ENCODE measurements around the gene EPHB4.
A peak's percentile ranks its signal among the peaks of the same experiment; 100 is the strongest.

EPHB4 gene

GRCh38 chr7:100802951-100803350 lies 24.4 kb downstream of the EPHB4 start:
- H3K79me1 ChIP-seq (ENCODE audit: low read length), result peaks cover 19% of the 10 kb centered on the region
- no peak overlapping the region for H2AFZ ChIP-seq (ENCODE audit: insufficient read depth, low read length, poor library complexity)
- H3K36me3 ChIP-seq (ENCODE audit: control insufficient read depth in 1 of 2, insufficient read depth in 2 of 2, low read length in 2 of 2), result peaks cover 50 to 53% of the 10 kb centered on the region in 2 experiments
- H4K8ac ChIP-seq (ENCODE audit: low read depth, low read length), result no peak overlapping the region
- peaks cover 36 to 43% of the 10 kb centered on the region in 2 experiments for H3K4me1 ChIP-seq (ENCODE audit: control insufficient read depth in 1 of 2, insufficient read depth in 2 of 2, low read length in 2 of 2)
- H2BK12ac ChIP-seq (ENCODE audit: low read length), result peak overlapping the region; percentile 51
- H3K14ac ChIP-seq (ENCODE audit: low read length), result no peak overlapping the region
- H3K23ac ChIP-seq (ENCODE audit: low read length), result no peak overlapping the region
- H3K9ac ChIP-seq (ENCODE audit: low read length), result no peak overlapping the region
- H4K12ac ChIP-seq (ENCODE audit: low read depth, low read length), result no peak overlapping the region
- H3K4ac ChIP-seq (ENCODE audit: low read depth, low read length), result no peak overlapping the region
- no peak overlapping the region for H3K4me2 ChIP-seq (ENCODE audit: low read length)
- H3K4me3 ChIP-seq (ENCODE audit: low read depth, low read length), result no peak overlapping the region
- no peaks in the 10 kb centered on the region for H3K79me2 ChIP-seq (ENCODE audit: control insufficient read depth, insufficient read depth, low read length, poor library complexity)
- no peak overlapping the region for H2AK5ac ChIP-seq (ENCODE audit: low read length)
- peaks cover 2% of the 10 kb centered on the region for H3K9me3 ChIP-seq (ENCODE audit: insufficient read depth, low read depth, low read length)
- peak overlapping the region; percentile 47 for H2BK120ac ChIP-seq (ENCODE audit: insufficient read depth, low read length, poor library complexity)
- DNase-seq, result no peak
- H3K18ac ChIP-seq (ENCODE audit: low read length), result no peak overlapping the region
- H4K91ac ChIP-seq (ENCODE audit: low read depth, low read length), result peak overlapping the region; percentile 62
- WGBS (ENCODE audit: extremely low coverage, insufficient coverage, insufficient read length), result no CpG with 5 or more reads among the region's 4 CpGs
- H2BK5ac ChIP-seq (ENCODE audit: low read depth, low read length, poor library complexity), result peak overlapping the region; percentile 45
- no peaks in the 10 kb centered on the region for H3K27me3 ChIP-seq (ENCODE audit: insufficient read depth, low read length)
- H3K27ac ChIP-seq (ENCODE audit: low read depth, low read length), result peak overlapping the region; percentile 1

DNA sequence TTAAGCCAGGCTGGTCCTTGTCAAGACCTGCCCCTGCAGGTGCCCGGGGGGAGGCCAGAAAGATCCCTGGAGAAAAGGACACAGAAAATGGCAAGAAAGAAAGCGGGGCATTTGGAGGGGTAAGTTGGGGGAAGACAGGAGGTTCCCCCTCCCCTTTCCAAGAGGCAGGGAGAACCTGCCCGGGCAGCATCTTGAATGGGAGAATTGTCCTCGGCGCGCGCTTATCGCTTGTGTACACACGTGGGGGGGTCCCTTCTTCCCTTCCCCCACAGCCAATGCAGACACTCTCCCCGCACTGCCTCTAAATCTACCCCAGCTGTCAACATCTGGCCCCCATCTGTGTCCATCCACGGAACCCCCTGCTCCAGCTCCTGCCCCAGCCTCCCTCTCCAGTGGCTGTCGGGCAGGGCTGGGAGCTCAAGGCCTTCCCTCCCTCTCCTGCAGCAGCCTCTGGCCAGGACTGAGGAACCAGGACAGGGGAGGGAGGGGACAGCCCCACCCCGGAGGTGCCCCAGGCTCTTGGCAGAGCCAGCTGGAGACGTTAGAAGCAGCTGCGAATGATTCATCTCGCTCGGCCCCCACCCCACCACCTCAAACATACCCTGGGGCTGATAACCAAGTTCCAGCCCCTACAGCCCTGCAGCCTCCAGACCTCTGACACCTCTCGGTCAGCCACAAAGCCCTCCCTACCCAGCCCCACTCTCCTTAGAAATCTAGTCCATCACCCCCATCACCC lies 25.3 kb downstream of the EPHB4 start:
- peak overlapping the region; percentile 30 for H2AFZ ChIP-seq (ENCODE audit: insufficient read depth, low read length, poor library complexity)
- H2BK5ac ChIP-seq (ENCODE audit: low read depth, low read length, poor library complexity), result peak overlapping the region; percentile 79
- no peaks in the 10 kb centered on the region for H3K9me3 ChIP-seq (ENCODE audit: insufficient read depth, low read depth, low read length)
- H3K9ac ChIP-seq (ENCODE audit: low read length), result no peak overlapping the region
- peak overlapping the region; percentile 72 for H3K18ac ChIP-seq (ENCODE audit: low read length)
- peak overlapping the region; percentile 71 for H2AK5ac ChIP-seq (ENCODE audit: low read length)
- peaks cover 19% of the 10 kb centered on the region for H3K79me1 ChIP-seq (ENCODE audit: low read length)
- peak overlapping the region; percentile 62 for H2BK12ac ChIP-seq (ENCODE audit: low read length)
- H3K27ac ChIP-seq (ENCODE audit: low read depth, low read length), result peak overlapping the region; percentile 85
- no peaks in the 10 kb centered on the region for H3K27me3 ChIP-seq (ENCODE audit: insufficient read depth, low read length)
- peak overlapping the region; percentile 58 for H4K12ac ChIP-seq (ENCODE audit: low read depth, low read length)
- DNase-seq, result peak; percentile 96 to 98
- H3K4me3 ChIP-seq (ENCODE audit: low read depth, low read length), result no peak overlapping the region
- H3K23ac ChIP-seq (ENCODE audit: low read length), result no peak overlapping the region
- H4K8ac ChIP-seq (ENCODE audit: low read depth, low read length), result peak overlapping the region; percentile 79
- peak overlapping the region; percentile 77 for H4K91ac ChIP-seq (ENCODE audit: low read depth, low read length)
- peaks cover 41 to 44% of the 10 kb centered on the region in 2 experiments for H3K36me3 ChIP-seq (ENCODE audit: control insufficient read depth in 1 of 2, insufficient read depth in 2 of 2, low read length in 2 of 2)
- WGBS (ENCODE audit: extremely low coverage, insufficient coverage, insufficient read length), result no CpG with 5 or more reads among the region's 18 CpGs
- H3K79me2 ChIP-seq (ENCODE audit: control insufficient read depth, insufficient read depth, low read length, poor library complexity), result no peaks in the 10 kb centered on the region
- H2BK120ac ChIP-seq (ENCODE audit: insufficient read depth, low read length, poor library complexity), result peak overlapping the region; percentile 84
- H3K14ac ChIP-seq (ENCODE audit: low read length), result peak overlapping the region; percentile 90
- peak overlapping the region; percentile 43 for H3K4me2 ChIP-seq (ENCODE audit: low read length)
- peak overlapping the region; percentile 55 for H3K4ac ChIP-seq (ENCODE audit: low read depth, low read length)
- peaks cover 36 to 43% of the 10 kb centered on the region in 2 experiments for H3K4me1 ChIP-seq (ENCODE audit: control insufficient read depth in 1 of 2, insufficient read depth in 2 of 2, low read length in 2 of 2)

DNA sequence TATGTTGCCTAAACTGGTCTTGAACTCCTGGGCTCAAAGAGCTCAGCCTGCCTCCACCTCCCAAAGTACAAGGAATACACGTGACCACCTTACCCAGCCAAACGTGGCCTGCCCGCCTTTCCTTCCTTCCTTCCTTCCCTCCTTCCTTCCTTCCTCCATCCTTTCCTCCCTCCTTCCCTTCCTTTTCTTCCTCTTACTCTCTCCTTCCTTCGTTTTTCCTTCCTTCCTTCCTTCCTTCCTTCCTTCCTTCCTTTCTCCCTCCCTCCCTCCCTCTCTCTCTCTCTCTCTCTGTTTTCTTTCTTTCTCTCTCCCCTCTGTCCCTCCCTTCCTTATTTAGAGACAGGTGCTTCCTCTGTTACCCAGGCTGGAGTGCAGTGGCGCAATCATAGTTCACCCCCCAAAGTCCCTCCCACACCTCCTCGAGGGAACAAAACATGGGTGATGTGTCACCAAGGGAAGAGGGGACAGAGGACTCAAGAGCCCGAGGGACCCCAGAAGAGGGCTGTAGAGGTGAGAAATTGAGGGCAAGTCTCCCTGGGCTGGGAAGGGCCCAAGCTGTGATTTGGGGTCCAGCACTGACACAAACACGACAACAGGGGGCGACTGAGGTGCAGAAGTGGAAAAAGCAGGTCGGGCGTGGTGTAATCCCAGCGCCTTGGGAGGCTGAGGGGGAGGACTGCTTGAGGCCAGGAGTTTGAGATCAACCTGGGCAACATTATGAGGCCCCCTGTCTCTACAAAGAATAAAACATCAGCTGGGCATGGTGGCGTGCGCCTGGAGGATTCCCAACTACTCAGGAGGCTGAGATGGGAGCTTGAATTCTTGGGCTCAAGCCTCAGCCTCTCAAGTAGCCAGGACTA lies 28.1 kb downstream of the EPHB4 start:
- Histone ChIP-seq H2BK120ac (ENCODE audit: insufficient read depth, low read length, poor library complexity) (no peak overlapping the region), H3K9me3 (ENCODE audit: insufficient read depth, low read depth, low read length) (no peaks in the 10 kb centered on the region), H4K8ac (ENCODE audit: low read depth, low read length) (no peak overlapping the region), H3K36me3 (ENCODE audit: control insufficient read depth in 1 of 2, insufficient read depth in 2 of 2, low read length in 2 of 2) (peaks cover 13 to 17% of the 10 kb centered on the region in 2 experiments), H2BK12ac (ENCODE audit: low read length) (no peak overlapping the region), H3K14ac (ENCODE audit: low read length) (no peak overlapping the region), H3K9ac (ENCODE audit: low read length) (no peak overlapping the region), H3K18ac (ENCODE audit: low read length) (no peak overlapping the region), H3K4me2 (ENCODE audit: low read length) (no peak overlapping the region), H2AK5ac (ENCODE audit: low read length) (no peak overlapping the region), H2AFZ (ENCODE audit: insufficient read depth, low read length, poor library complexity) (no peak overlapping the region), H3K27me3 (ENCODE audit: insufficient read depth, low read length) (no peaks in the 10 kb centered on the region), H3K79me1 (ENCODE audit: low read length) (peaks cover 19% of the 10 kb centered on the region), H3K4ac (ENCODE audit: low read depth, low read length) (no peak overlapping the region), H3K4me1 (ENCODE audit: control insufficient read depth in 1 of 2, insufficient read depth in 2 of 2, low read length in 2 of 2) (peaks cover 34 to 35% of the 10 kb centered on the region in 2 experiments), H3K79me2 (ENCODE audit: control insufficient read depth, insufficient read depth, low read length, poor library complexity) (no peaks in the 10 kb centered on the region), H4K91ac (ENCODE audit: low read depth, low read length) (peak overlapping the region; percentile 55), H2BK5ac (ENCODE audit: low read depth, low read length, poor library complexity) (no peak overlapping the region), H3K27ac (ENCODE audit: low read depth, low read length) (no peak overlapping the region), H3K23ac (ENCODE audit: low read length) (no peak overlapping the region), H3K4me3 (ENCODE audit: low read depth, low read length) (no peak overlapping the region), H4K12ac (ENCODE audit: low read depth, low read length) (no peak overlapping the region)
- no CpG with 5 or more reads among the region's 14 CpGs for WGBS (ENCODE audit: extremely low coverage, insufficient coverage, insufficient read length)
- peak; percentile 7 to 60 for DNase-seq

DNA sequence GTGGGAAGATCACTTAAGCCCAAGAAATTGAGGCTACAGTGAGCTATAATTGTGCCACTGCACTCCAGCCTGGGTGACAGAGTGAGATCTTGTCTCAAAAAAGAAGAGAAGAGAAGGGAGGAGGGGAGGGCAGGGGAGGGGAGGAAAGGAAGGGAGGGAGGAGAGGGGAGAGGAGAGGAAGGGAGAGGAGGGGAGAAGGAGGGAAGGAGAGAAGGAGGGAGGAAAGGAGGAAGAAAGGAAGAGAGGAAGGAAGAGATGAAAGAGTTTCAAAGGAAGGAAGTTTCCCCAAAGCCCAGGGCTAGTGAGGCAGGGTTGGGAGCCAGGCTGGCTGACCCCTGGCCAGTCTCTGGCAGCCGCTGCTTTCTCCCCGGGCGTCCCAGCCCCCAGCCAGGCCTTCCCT lies 32.6 kb downstream of the EPHB4 start:
- Histone ChIP-seq H3K14ac (ENCODE audit: low read length) (no peak overlapping the region), H3K27ac (ENCODE audit: low read depth, low read length) (no peak overlapping the region)

More for the DNA sequence above, 32.6 kb downstream of the EPHB4 start:
- Histone ChIP-seq H4K12ac (ENCODE audit: low read depth, low read length) (no peak overlapping the region), H3K79me2 (ENCODE audit: control insufficient read depth, insufficient read depth, low read length, poor library complexity) (no peaks in the 10 kb centered on the region), H3K27me3 (ENCODE audit: insufficient read depth, low read length) (no peaks in the 10 kb centered on the region), H3K4me1 (ENCODE audit: control insufficient read depth in 1 of 2, insufficient read depth in 2 of 2, low read length in 2 of 2) (peaks cover 3 to 14% of the 10 kb centered on the region in 2 experiments), H2BK120ac (ENCODE audit: insufficient read depth, low read length, poor library complexity) (no peak overlapping the region), H2BK5ac (ENCODE audit: low read depth, low read length, poor library complexity) (no peak overlapping the region), H3K4me3 (ENCODE audit: low read depth, low read length) (no peak overlapping the region), H3K36me3 (ENCODE audit: control insufficient read depth in 1 of 2, insufficient read depth in 2 of 2, low read length in 2 of 2) (no peaks in the 10 kb centered on the region), H3K4me2 (ENCODE audit: low read length) (no peak overlapping the region), H3K9ac (ENCODE audit: low read length) (no peak overlapping the region), H2BK12ac (ENCODE audit: low read length) (no peak overlapping the region), H4K8ac (ENCODE audit: low read depth, low read length) (no peak overlapping the region), H2AK5ac (ENCODE audit: low read length) (no peak overlapping the region), H2AFZ (ENCODE audit: insufficient read depth, low read length, poor library complexity) (no peak overlapping the region), H3K9me3 (ENCODE audit: insufficient read depth, low read depth, low read length) (no peaks in the 10 kb centered on the region), H3K23ac (ENCODE audit: low read length) (no peak overlapping the region), H4K91ac (ENCODE audit: low read depth, low read length) (no peak overlapping the region), H3K4ac (ENCODE audit: low read depth, low read length) (no peak overlapping the region), H3K18ac (ENCODE audit: low read length) (no peak overlapping the region), H3K79me1 (ENCODE audit: low read length) (peaks cover 2% of the 10 kb centered on the region)
- no peak for DNase-seq
- no CpG with 5 or more reads among the region's 3 CpGs for WGBS (ENCODE audit: extremely low coverage, insufficient coverage, insufficient read length)
